Measurements from ENCODE around the gene ARRB2. TPM values are rescaled to one million over a fixed set of nuclear protein-coding genes. Genes with fewer than 3 reads are reported as not detected.
"Not testable (repeated sequence)": the region's sequence is repeated elsewhere in the genome, so short reads cannot be mapped to it uniquely, and the experiment has no call there.

The ARRB2 gene
- total RNA-seq, 1 experiment from 2014 or later, result 82.2 TPM

GRCh38 chr17:4710693-4711634 lies 532 bp downstream of the ARRB2 start:
- BruUV-seq (replicated peaks), result no TSS peak
- POLR2A ChIA-PET (ENCODE audit: low non-redundant PET), result interaction anchor here (0.7 kb wide), 1 partner anchor 43 kb away, joined by 5 read pairs; no protein-coding TSS in a partner anchor
- intact Hi-C loops (cut with micrococcal nuclease; ENCODE audit: unreplicated experiment), result no loop called here
- Histone ChIP-seq H3K4me3 (ENCODE audit: low read depth, low read length, poor library complexity, severe bottlenecking) (peak overlapping the region; percentile 86), H3K9me3 (ENCODE audit: low read depth, low read length, poor library complexity, severe bottlenecking) (no peaks in the 10 kb centered on the region), H3K36me3 (ENCODE audit: insufficient read depth, low read length, poor library complexity, severe bottlenecking) (peaks cover 4% of the 10 kb centered on the region), H3K4me1 (ENCODE audit: insufficient read depth, low read length, poor library complexity, severe bottlenecking) (peaks cover 16% of the 10 kb centered on the region), H3K27me3 (replicated peaks; ENCODE audit: insufficient read depth, low read depth, low read length, poor library complexity) (no peaks in the 10 kb centered on the region), H3K27ac (ENCODE audit: low read depth, low read length, poor library complexity, severe bottlenecking) (peak overlapping the region; percentile 81)
- CTCF ChIA-PET, result interaction anchor here (0.6 to 1.0 kb wide), 2 partner anchors 79 to 180 kb away, joined by 4 to 5 read pairs; no protein-coding TSS in a partner anchor
- no peak for TF ChIP-seq EZH2 (IDR thresholded peaks at IDR 0.05; ENCODE audit: borderline replicate concordance, low read depth, low read length, poor library complexity, severe bottlenecking)
- no peak for TF ChIP-seq CTCF (conservative IDR thresholded peaks at IDR 0.05; ENCODE audit: low read depth, low read length)
- DNase-seq (ENCODE audit: low spot score), result no peak

- peaks cover 16% of the 10 kb centered on the region for H3K4me1 ChIP-seq (ENCODE audit: insufficient read depth, low read length, poor library complexity, severe bottlenecking)
- BruUV-seq (replicated peaks), result no TSS peak
- no peak for TF ChIP-seq EZH2 (IDR thresholded peaks at IDR 0.05; ENCODE audit: borderline replicate concordance, low read depth, low read length, poor library complexity, severe bottlenecking)
- TF ChIP-seq CTCF (conservative IDR thresholded peaks at IDR 0.05; ENCODE audit: low read depth, low read length), result no peak
- POLR2A ChIA-PET (ENCODE audit: low non-redundant PET), result no interaction called here
- H3K27me3 ChIP-seq (replicated peaks; ENCODE audit: insufficient read depth, low read depth, low read length, poor library complexity), result no peaks in the 10 kb centered on the region
- H3K9me3 ChIP-seq (ENCODE audit: low read depth, low read length, poor library complexity, severe bottlenecking), result no peaks in the 10 kb centered on the region
- peak overlapping the region; percentile 81 for H3K27ac ChIP-seq (ENCODE audit: low read depth, low read length, poor library complexity, severe bottlenecking)
- CTCF ChIA-PET, result no interaction called here
- H3K36me3 ChIP-seq (ENCODE audit: insufficient read depth, low read length, poor library complexity, severe bottlenecking), result peaks cover 5% of the 10 kb centered on the region
- intact Hi-C loops (cut with micrococcal nuclease; ENCODE audit: unreplicated experiment), result no loop called here
- peak overlapping the region; percentile 86 for H3K4me3 ChIP-seq (ENCODE audit: low read depth, low read length, poor library complexity, severe bottlenecking)
- no peak for DNase-seq (ENCODE audit: low spot score)
These were observed 1.3 kb downstream of the ARRB2 start for GRCh38 chr17:4711661-4712181.

GRCh38 chr17:4712526-4712925 lies 2.1 kb downstream of the ARRB2 start:
- Histone ChIP-seq H3K36me3 (ENCODE audit: insufficient read depth, low read length, poor library complexity, severe bottlenecking) (peaks cover 10% of the 10 kb centered on the region), H3K27ac (ENCODE audit: low read depth, low read length, poor library complexity, severe bottlenecking) (no peak overlapping the region), H3K4me1 (ENCODE audit: insufficient read depth, low read length, poor library complexity, severe bottlenecking) (peaks cover 16% of the 10 kb centered on the region), H3K4me3 (ENCODE audit: low read depth, low read length, poor library complexity, severe bottlenecking) (no peak overlapping the region), H3K27me3 (replicated peaks; ENCODE audit: insufficient read depth, low read depth, low read length, poor library complexity) (no peaks in the 10 kb centered on the region), H3K9me3 (ENCODE audit: low read depth, low read length, poor library complexity, severe bottlenecking) (no peaks in the 10 kb centered on the region)
- TF ChIP-seq EZH2 (IDR thresholded peaks at IDR 0.05; ENCODE audit: borderline replicate concordance, low read depth, low read length, poor library complexity, severe bottlenecking), result no peak
- TF ChIP-seq CTCF (conservative IDR thresholded peaks at IDR 0.05; ENCODE audit: low read depth, low read length), result no peak
- intact Hi-C loops (cut with micrococcal nuclease; ENCODE audit: unreplicated experiment), result no loop called here
- no TSS peak for BruUV-seq (replicated peaks)
- DNase-seq (ENCODE audit: low spot score), result no peak
- POLR2A ChIA-PET (ENCODE audit: low non-redundant PET), result no interaction called here
- CTCF ChIA-PET, result no interaction called here

- H3K27me3 ChIP-seq (replicated peaks; ENCODE audit: insufficient read depth, low read depth, low read length, poor library complexity); intact Hi-C loops (cut with micrococcal nuclease; ENCODE audit: unreplicated experiment); CTCF ChIA-PET; POLR2A ChIA-PET (ENCODE audit: low non-redundant PET); H3K27ac ChIP-seq (ENCODE audit: low read depth, low read length, poor library complexity, severe bottlenecking); DNase-seq (ENCODE audit: low spot score); BruUV-seq (replicated peaks); H3K9me3 ChIP-seq (ENCODE audit: low read depth, low read length, poor library complexity, severe bottlenecking); H3K4me3 ChIP-seq (ENCODE audit: low read depth, low read length, poor library complexity, severe bottlenecking): not testable (repeated sequence)
- peaks cover 13% of the 10 kb centered on the region for H3K36me3 ChIP-seq (ENCODE audit: insufficient read depth, low read length, poor library complexity, severe bottlenecking)
- peaks cover 16% of the 10 kb centered on the region for H3K4me1 ChIP-seq (ENCODE audit: insufficient read depth, low read length, poor library complexity, severe bottlenecking)
These were observed 4.1 kb downstream of the ARRB2 start for GRCh38 chr17:4714340-4715062.

All from A673 (cell line).